ENCODE data around the gene CES1.
"Not testable (repeated sequence)": the region's sequence is repeated elsewhere in the genome, so short reads cannot be mapped to it uniquely, and the experiment has no call there.

CES1 gene
- total RNA-seq, result 0 to 0.46 (median 0.04) reads per million in 4 donors

- no peak for DNase-seq
Observed at GRCh38 chr16:55832773-55833691, at the start of gene CES1. Gene CES1 (minus strand): TSS chr16:55833096. CDS start chr16:55833055, 41 bp downstream.

GRCh38 chr16:55876854-55877253 lies 44.0 kb upstream of the CES1 start:
- DNase-seq, result no peak

DNA sequence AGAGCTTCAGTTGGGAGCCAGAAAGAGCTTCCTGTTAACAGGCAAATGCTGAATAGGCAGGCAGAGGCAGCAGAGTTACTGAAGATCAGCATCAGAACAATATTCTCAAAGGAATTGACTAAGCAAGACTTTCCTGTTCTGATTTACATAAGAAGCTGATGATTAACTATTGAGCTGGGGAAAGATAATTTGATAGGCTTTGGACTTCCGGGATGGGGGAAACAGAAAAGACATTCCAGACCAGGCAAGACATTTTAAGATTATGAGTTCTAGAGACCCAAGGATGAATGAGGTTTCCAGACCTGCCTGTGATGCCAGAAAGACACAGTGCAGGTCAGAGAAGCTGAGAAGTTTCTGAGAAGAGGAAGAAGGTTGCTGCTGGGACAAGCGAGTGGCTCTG lies 42.4 kb upstream of the CES1 start, which contains the start of gene CES5A:
TSS of gene CES5A (minus strand) at position 101 of the 400 bp plus-strand sequence. CDS start 152 bp downstream, outside the sequence.
- no peak for DNase-seq

DNA sequence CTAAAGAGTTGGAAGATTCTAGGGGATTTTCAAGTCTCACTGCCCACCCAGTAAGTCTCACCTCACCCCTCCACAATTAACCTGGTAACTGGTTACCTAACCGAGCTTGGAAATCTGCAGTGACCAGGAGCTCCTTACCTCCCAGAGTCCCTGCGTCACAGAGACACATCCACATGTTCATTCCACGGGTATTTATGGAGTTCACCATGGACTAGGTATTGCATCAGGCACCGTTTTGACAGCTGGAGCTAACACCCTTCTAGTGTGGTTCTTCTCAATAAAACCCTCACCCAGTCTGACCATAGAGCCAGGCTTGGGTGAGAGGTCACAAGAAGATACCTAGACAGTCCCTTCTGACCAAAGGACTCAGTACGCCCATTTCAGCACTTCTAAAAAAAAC lies 40.2 kb upstream of the CES1 start:
- no peak for DNase-seq

DNA sequence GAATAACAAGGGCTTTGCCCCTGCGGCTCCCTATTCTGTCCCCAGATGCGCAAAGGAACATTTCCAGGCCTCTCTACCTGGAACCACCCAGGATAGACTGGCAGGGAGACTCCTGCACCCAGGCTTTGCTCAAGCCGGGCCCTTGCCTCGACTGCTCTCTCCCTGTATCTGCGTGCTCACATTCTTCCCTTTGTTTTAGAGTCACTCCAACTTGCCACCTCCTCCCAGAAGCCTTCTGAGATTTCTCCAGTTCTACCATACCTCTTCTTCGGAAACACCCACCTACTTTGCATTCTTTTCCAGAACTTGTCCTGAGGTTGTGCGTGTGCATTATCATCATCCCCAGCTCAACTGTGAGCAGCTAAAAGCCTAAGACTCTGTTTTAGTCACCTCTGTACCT lies 39.2 kb upstream of the CES1 start:
- no peak for DNase-seq

DNA sequence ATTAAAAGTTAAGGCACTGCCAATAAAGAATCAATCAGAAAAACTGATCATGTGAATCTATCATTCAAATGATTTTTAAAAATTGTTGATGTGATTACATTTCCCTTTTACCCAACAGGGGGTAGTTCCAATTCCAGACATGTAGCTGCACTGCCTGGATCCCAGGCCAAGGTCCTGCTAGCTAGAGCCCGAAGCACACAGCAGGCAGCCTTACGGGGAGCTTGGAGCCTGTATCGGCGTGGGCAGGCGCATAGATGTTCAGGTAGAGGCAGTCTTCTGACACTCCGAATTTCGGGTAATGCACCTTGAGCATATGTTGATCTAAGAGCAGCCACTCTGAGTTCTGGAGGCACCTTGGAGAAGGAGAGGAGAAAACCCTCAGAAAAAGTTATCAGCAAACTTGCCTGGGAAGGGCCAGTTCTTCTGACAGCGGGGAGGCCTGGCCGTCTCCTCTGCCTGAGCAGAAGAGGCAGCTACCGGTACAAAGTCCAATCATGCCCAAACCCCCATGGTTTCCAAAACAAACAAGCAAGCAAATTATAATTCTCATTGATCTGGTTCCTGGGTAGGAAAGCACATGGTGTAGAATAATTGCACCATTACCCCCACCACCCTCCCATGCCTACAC lies 38.6 kb upstream of the CES1 start:
- DNase-seq, result no peak

GRCh38 chr16:55868980-55869379 lies 36.1 kb upstream of the CES1 start:
- DNase-seq, result no peak

- no peak for DNase-seq
Observed at GRCh38 chr16:55868137-55868536, 35.2 kb upstream of the CES1 start.

- no peak for DNase-seq
Observed at GRCh38 chr16:55861288-55861687, 28.4 kb upstream of the CES1 start.

DNA sequence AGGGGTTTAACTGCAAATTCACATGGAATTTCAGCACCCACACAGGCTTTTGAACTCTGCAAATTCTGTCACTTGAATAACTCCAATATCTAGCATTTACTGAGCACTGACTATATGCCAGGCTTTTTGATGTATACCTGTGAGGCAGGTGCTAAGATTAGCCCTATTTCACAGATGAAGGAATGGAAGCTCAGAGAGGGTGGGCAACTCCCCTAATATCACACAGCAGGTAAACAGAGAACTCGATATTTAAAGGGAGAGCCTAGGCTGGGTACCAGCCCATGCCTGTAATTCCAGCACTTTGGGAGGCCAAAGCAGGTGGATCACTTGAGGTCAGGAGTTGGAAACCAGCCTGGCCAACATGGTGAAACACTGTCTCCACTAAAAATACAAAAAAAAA lies 24.8 kb upstream of the CES1 start:
- not testable (repeated sequence) for DNase-seq

- DNase-seq, result no peak
Observed at GRCh38 chr16:55856950-55857349, 24.1 kb upstream of the CES1 start.

DNA sequence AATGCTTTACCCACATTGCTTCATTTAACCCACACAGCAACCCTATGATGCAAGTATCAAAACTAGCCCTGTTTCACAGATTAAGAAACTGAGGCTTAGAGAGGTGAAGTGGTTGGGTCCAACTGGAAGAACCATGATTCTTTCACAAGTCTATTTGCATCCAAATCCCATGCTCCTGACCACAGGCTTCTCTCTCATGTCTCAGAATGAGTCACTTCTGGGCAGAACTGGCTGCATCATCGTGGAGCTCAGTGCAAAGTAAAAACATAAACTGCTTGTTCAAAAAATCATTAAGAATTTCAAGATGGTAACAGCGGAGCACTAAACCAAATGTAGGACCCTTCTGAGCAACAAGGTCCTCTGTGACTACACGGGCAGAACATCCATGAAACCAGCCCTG lies 20.2 kb upstream of the CES1 start:
- DNase-seq, result no peak

DNA sequence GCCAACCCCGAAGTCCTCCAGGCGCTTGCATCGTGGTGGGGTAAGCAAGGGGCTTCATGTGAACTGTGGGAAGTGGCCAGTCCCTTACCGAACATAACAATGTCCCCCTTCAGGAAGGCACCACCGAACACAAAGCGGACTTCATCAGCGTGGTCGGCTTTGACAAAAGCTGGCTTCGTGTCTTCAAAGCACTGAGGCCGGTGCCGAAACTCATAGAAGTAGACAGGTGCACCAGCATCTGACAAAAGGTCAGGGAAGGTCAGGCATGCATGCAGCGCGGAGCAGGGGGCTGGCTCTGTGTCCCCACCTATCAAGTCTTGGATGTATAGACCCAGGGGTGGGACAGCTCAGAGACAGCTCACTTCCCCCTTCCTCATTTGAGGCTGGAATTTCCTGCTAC lies 16.6 kb upstream of the CES1 start:
- no peak for DNase-seq

DNA sequence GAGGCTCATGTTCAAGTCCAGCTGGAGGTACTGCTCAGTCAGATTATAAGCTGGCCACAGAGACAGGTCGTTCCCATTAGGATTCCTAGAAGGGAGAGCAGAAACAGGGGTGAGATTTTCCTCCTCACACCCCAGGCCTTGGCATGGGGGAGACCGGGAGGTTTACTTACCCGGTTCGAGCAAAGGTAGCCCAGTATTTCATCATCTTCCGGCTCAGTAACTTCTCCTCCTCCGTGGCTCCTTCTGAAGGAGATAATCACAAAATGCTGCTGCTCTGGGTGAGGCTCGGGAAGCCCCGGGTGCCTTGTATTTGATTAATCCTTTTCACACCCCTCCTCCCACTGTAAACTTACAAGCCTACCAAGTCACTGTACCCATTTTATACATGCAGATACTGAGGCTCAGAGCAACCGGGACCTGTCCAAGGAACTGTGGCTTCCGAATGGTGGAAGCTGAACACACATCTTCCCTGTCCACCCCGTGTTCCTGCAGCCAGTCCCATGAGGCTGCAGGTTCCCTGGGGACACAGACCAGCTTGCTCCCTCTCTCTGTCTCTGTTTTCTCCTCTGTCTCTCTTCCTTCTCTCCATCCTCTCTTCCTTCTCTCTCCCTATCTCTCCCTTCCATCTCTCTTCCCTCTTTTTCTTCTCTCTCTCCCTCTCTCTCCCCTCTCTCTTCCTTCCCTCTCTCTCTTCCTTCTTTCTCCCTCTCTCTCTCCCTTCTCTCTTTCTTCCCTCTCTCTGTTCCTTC lies 13.9 kb upstream of the CES1 start:
- DNase-seq, result no peak

GRCh38 chr16:55843105-55843395 lies 10.2 kb upstream of the CES1 start:
- no peak for DNase-seq

DNA sequence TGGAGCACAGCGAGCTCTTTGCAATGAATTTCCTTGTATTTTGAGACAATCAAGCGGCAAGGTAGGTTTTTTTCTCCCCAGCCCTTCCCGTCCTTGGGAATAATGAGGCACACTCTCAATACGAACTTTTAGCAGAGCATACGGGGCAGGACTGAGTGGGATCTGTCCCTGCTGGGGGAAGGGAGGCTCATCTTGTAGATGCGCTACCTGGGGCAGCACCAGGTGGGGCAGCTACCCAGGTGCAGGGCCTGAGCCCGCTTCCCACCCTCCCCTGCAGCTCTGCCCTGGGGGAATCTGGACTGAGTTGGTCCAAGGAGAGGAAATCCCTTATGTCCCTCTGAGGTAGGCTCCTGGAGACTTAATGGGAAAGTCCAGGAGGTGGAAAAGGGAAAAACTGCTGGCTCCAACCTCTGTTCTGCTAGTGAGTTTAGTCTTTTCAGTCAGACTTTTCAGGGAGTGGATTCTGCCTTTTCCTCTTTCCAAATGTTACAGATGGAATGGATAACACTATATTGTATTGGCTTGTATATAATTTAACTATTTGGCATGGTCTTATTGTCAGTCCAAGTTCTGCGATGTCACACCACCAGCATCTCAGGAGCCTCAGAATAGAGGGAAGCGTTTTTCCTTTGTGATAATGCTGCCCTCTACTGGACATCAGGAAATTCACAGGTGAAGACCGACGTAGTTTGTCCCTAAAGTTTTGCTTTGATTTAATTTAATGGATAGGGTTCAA lies 9.6 kb upstream of the CES1 start:
- peak in 2 of 5 donors; percentile 13 to 26 for DNase-seq

DNA sequence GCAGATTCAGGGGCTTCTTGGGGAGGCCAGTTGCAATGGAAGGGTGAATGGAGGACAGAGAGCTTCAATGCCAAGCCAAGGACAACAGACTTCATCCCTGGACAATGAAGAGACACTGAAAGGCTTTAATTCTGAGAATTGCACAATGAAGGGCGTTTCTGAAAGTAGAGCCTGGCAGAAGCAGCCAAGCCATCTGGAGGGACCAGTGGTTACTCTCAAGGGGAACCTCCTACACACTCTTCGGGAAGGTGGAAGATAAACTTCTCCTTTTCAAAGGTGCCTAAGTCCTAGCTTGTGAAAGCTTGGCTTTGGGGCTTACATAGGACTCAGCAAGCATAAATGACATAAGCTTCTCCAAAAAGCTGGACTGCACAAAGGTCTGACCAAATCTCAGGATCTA lies 6.2 kb upstream of the CES1 start:
- no peak for DNase-seq

DNA sequence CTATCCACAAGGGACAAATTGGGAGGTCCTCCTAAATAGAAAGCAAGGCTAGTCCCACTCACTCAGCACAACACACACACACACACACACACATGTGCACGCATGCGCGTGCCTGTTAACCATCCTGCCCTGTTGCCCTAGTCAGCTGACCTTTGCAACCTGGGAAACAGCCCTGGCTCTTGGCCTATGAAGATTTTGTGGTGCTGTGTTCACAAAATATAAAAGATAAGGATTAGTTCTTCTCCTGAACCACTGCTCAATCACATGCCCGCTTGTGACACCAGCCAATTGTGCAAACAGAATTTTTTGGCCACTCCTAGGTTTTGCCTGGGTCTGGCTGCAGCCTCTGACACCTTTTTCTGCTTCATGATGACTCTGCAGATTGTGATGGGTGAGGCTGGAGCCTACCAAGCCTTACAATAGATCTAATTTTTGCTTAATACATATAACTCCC lies 3.3 kb upstream of the CES1 start:
- no peak for DNase-seq

- DNase-seq, result no peak
Observed at GRCh38 chr16:55835581-55835980, 2.7 kb upstream of the CES1 start.

- not testable (repeated sequence) for DNase-seq
Observed at GRCh38 chr16:55835173-55835572, 2.3 kb upstream of the CES1 start.

GRCh38 chr16:55834049-55834448 lies 1.2 kb upstream of the CES1 start:
- DNase-seq, result no peak

DNA sequence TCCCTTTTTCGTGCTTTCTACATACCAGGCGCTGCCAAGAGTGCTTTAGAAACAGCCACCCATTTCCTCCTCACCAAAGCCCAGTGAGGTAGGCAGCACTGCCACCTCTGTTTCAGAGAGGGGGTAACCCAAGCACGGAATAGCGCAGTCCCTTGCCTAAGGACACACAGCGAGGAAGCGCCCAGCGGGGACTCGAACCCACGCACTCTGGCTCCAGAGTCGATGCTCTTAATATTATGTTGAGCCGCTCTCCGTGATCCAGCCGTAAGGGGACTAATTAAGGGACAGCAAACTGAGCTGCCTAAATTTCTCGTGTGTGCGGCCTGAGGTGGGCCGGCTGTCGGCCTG lies 497 bp downstream of the CES1 start:
- DNase-seq, result no peak

Measured in T-helper 1 cell (primary cell).